ENCODE measurements around the gene DYSF.
A peak's percentile ranks its signal among the peaks of the same experiment; 100 is the strongest.

The DYSF gene

GRCh38 chr2:71560638-71561011 lies 107.3 kb downstream of the DYSF start:
- TF ChIP-seq CTCF (IDR thresholded peaks at IDR 0.05; ENCODE audit: poor library complexity, severe bottlenecking) = no peak
- H3K9me3 ChIP-seq (ENCODE audit: severe bottlenecking) = no peaks in the 10 kb centered on the region
- no peaks in the 10 kb centered on the region for H3K4me1 ChIP-seq (ENCODE audit: insufficient read depth, poor library complexity, severe bottlenecking)
- H3K27ac ChIP-seq (ENCODE audit: poor library complexity, severe bottlenecking) = no peak overlapping the region
- DNase-seq (ENCODE audit: low spot score) (no peak), ATAC-seq (ENCODE audit: low read depth) (no peak)
- H3K36me3 ChIP-seq (ENCODE audit: low read depth) = no peaks in the 10 kb centered on the region
- no peaks in the 10 kb centered on the region for H3K27me3 ChIP-seq (ENCODE audit: insufficient read depth, poor library complexity, severe bottlenecking)
- no peak overlapping the region for H3K4me3 ChIP-seq (ENCODE audit: severe bottlenecking)

- Histone ChIP-seq H3K36me3 (ENCODE audit: low read depth) (no peaks in the 10 kb centered on the region), H3K4me1 (ENCODE audit: insufficient read depth, poor library complexity, severe bottlenecking) (no peaks in the 10 kb centered on the region), H3K4me3 (ENCODE audit: severe bottlenecking) (no peak overlapping the region), H3K9me3 (ENCODE audit: severe bottlenecking) (no peaks in the 10 kb centered on the region), H3K27ac (ENCODE audit: poor library complexity, severe bottlenecking) (no peak overlapping the region), H3K27me3 (ENCODE audit: insufficient read depth, poor library complexity, severe bottlenecking) (no peaks in the 10 kb centered on the region)
- TF ChIP-seq CTCF (IDR thresholded peaks at IDR 0.05; ENCODE audit: poor library complexity, severe bottlenecking) = no peak
- ATAC-seq (ENCODE audit: low read depth) (no peak), DNase-seq (ENCODE audit: low spot score) (no peak)
These were observed 108.3 kb downstream of the DYSF start for GRCh38 chr2:71561441-71562267.

GRCh38 chr2:71562518-71562917 lies 109.2 kb downstream of the DYSF start:
- no peak for ATAC-seq (ENCODE audit: low read depth)
- H3K36me3 ChIP-seq (ENCODE audit: low read depth) = no peaks in the 10 kb centered on the region

GRCh38 chr2:71563872-71564271 lies 110.5 kb downstream of the DYSF start:
- no peak overlapping the region for H3K4me3 ChIP-seq (ENCODE audit: severe bottlenecking)
- no peaks in the 10 kb centered on the region for H3K36me3 ChIP-seq (ENCODE audit: low read depth)
- no peaks in the 10 kb centered on the region for H3K9me3 ChIP-seq (ENCODE audit: severe bottlenecking)
- no peak overlapping the region for H3K27ac ChIP-seq (ENCODE audit: poor library complexity, severe bottlenecking)
- TF ChIP-seq CTCF (IDR thresholded peaks at IDR 0.05; ENCODE audit: poor library complexity, severe bottlenecking) = no peak
- H3K4me1 ChIP-seq (ENCODE audit: insufficient read depth, poor library complexity, severe bottlenecking) = no peaks in the 10 kb centered on the region
- DNase-seq (ENCODE audit: low spot score) (no peak), ATAC-seq (ENCODE audit: low read depth) (peak; percentile 8; the same call in 1 of the 3 replicates)
- H3K27me3 ChIP-seq (ENCODE audit: insufficient read depth, poor library complexity, severe bottlenecking) = no peaks in the 10 kb centered on the region

More at GRCh38 chr2:71562518-71562917, 109.2 kb downstream of the DYSF start:
- no peak overlapping the region for H3K27ac ChIP-seq (ENCODE audit: poor library complexity, severe bottlenecking)
- H3K27me3 ChIP-seq (ENCODE audit: insufficient read depth, poor library complexity, severe bottlenecking) = no peaks in the 10 kb centered on the region
- no peaks in the 10 kb centered on the region for H3K4me1 ChIP-seq (ENCODE audit: insufficient read depth, poor library complexity, severe bottlenecking)
- no peak for TF ChIP-seq CTCF (IDR thresholded peaks at IDR 0.05; ENCODE audit: poor library complexity, severe bottlenecking)
- H3K4me3 ChIP-seq (ENCODE audit: severe bottlenecking) = no peak overlapping the region
- no peaks in the 10 kb centered on the region for H3K9me3 ChIP-seq (ENCODE audit: severe bottlenecking)
- no peak for DNase-seq (ENCODE audit: low spot score)

- H3K4me3 ChIP-seq (ENCODE audit: severe bottlenecking) = no peak overlapping the region
- H3K4me1 ChIP-seq (ENCODE audit: insufficient read depth, poor library complexity, severe bottlenecking) = no peaks in the 10 kb centered on the region
- no peaks in the 10 kb centered on the region for H3K9me3 ChIP-seq (ENCODE audit: severe bottlenecking)
- no peak for DNase-seq (ENCODE audit: low spot score)
- no peak for ATAC-seq (ENCODE audit: low read depth)
- H3K27ac ChIP-seq (ENCODE audit: poor library complexity, severe bottlenecking) = no peak overlapping the region
- H3K36me3 ChIP-seq (ENCODE audit: low read depth) = no peaks in the 10 kb centered on the region
- no peak for TF ChIP-seq CTCF (IDR thresholded peaks at IDR 0.05; ENCODE audit: poor library complexity, severe bottlenecking)
- no peaks in the 10 kb centered on the region for H3K27me3 ChIP-seq (ENCODE audit: insufficient read depth, poor library complexity, severe bottlenecking)
These were observed 111.0 kb downstream of the DYSF start for GRCh38 chr2:71564361-71564760.

All from RWPE2 (cell line).